Dendritic cell treated with granulocyte-macrophage colony-stimulating factor and Interleukin-4, amounts not matched to agents 40 ng/mL and 50 ng/mL, for 4 days (primary cell): ENCODE measurements around the gene SNCG.

Experiments
- H3K27ac Mint-ChIP-seq: one replicate; pipeline ENCODE4 v1.8.0; 2022; ENCODE audit warnings: mild to moderate bottlenecking, mixed read lengths
- H3K27me3 Mint-ChIP-seq: one replicate; pipeline ENCODE4 v1.8.0; 2022; ENCODE audit warnings: mild to moderate bottlenecking, mixed read lengths
- H3K36me3 Mint-ChIP-seq: one replicate; pipeline ENCODE4 v1.8.0; 2022; ENCODE audit warnings: low read depth, mixed read lengths
- H3K4me1 Mint-ChIP-seq: one replicate; pipeline ENCODE4 v1.8.0; 2022; ENCODE audit warnings: low read depth, mixed read lengths
- H3K4me3 Mint-ChIP-seq: one replicate; pipeline ENCODE4 v1.8.0; 2022; ENCODE audit warnings: mild to moderate bottlenecking, moderate library complexity, mixed read lengths
- H3K9me3 Mint-ChIP-seq: one replicate; pipeline ENCODE4 v1.8.0; 2022; ENCODE audit warnings: mixed read lengths
- intact Hi-C: fragments of 100-400 bp; cut with micrococcal nuclease; formaldehyde crosslinking; loops from one replicate; pipeline ENCODE4 v1.15.0; 2022

SNCG gene

DNA sequence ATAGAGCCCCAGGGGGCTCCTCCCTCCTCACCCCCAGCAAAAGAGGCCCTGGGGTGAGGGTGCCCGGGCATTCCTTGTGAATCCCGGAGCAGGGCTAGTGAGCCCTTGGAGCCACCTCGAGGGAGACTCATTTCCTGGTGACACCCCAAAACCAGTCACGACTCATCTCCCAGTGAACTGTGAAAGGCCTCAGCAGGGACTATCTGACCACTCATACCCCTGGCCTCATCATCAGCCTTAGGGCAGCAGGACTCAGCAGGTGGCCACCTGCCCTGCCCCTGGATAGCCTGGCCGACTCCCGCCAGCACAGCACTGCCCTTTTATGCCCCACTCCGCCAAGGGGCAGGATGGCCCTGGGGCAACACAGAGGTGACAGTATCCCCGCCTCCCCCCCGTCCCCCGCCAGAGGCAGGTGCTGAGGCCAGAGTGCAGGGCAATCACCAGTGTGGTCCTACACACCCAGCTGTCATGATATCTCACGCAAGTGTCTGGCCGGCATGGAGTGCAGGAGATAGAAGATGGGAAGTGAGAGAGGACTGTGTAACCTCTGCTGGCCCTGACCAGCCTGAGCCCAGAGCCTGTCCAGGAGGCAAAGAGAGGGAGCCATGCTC is 3.2 kb downstream of the SNCG start:
- Mint-ChIP-seq H3K27ac (no peak overlapping the region), H3K4me1 (peaks cover 54% of the 10 kb centered on the region)

DNA sequence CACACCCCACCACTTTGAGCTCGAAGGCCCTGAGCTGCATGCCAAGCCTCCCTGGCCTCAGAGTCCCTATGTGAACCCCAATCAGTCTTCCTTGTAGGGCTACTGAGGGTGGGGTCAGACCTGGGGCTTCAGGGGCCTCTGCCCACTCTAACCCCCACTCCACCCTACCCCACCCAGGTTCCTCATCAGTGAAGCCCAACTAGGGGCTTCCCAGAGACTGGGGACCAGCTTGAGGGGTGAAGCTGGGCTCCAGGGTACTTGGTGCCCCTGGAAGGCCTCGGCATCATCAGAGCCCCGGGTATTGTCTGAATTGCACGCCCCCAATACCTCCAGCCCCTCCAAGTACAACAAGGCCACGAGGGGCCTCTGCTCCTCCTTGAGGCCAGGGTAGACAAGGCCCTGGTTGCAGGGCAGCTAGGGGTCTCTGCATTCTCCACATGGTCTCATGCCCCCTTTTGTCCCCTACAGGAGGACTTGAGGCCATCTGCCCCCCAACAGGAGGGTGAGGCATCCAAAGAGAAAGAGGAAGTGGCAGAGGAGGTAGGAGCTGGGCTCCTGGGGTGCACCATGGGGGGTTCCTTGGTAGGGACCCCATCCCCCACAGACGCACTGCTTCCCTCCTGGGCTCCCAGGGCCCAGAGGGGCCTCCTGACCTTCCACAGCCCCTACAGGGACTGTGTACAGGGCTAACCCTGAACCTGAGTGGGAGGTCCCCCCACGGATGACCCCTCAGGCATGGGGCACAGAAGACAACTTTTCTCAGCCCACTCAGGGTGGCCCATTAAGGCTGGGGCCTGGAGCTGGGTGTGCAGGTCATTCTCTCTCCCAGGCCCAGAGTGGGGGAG is 4.0 kb downstream of the SNCG start:
- H3K4me3 Mint-ChIP-seq, result no peak overlapping the region
- no peak overlapping the region for H3K27ac Mint-ChIP-seq
- intact Hi-C loops, result no loop called here
- H3K4me1 Mint-ChIP-seq, result peaks cover 56% of the 10 kb centered on the region
- H3K27me3 Mint-ChIP-seq, result peaks cover 35% of the 10 kb centered on the region
- no peaks in the 10 kb centered on the region for H3K36me3 Mint-ChIP-seq
- no peaks in the 10 kb centered on the region for H3K9me3 Mint-ChIP-seq

More for the DNA sequence above, 3.2 kb downstream of the SNCG start:
- no peak overlapping the region for H3K4me3 Mint-ChIP-seq
- intact Hi-C loops, result no loop called here
- H3K27me3 Mint-ChIP-seq, result peaks cover 30% of the 10 kb centered on the region
- H3K9me3 Mint-ChIP-seq, result no peaks in the 10 kb centered on the region
- H3K36me3 Mint-ChIP-seq, result no peaks in the 10 kb centered on the region

DNA sequence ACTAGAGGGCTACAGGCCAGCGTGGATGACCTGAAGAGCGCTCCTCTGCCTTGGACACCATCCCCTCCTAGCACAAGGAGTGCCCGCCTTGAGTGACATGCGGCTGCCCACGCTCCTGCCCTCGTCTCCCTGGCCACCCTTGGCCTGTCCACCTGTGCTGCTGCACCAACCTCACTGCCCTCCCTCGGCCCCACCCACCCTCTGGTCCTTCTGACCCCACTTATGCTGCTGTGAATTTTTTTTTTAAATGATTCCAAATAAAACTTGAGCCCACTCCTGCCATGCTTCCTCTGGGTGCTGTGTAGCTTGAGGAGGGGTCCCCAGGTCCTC is 4.5 kb downstream of the SNCG start:
- no peak overlapping the region for H3K4me3 Mint-ChIP-seq
- intact Hi-C loops, result no loop called here
- no peaks in the 10 kb centered on the region for H3K36me3 Mint-ChIP-seq
- H3K9me3 Mint-ChIP-seq, result no peaks in the 10 kb centered on the region
- peaks cover 51% of the 10 kb centered on the region for H3K4me1 Mint-ChIP-seq
- peaks cover 41% of the 10 kb centered on the region for H3K27me3 Mint-ChIP-seq
- H3K27ac Mint-ChIP-seq, result no peak overlapping the region

DNA sequence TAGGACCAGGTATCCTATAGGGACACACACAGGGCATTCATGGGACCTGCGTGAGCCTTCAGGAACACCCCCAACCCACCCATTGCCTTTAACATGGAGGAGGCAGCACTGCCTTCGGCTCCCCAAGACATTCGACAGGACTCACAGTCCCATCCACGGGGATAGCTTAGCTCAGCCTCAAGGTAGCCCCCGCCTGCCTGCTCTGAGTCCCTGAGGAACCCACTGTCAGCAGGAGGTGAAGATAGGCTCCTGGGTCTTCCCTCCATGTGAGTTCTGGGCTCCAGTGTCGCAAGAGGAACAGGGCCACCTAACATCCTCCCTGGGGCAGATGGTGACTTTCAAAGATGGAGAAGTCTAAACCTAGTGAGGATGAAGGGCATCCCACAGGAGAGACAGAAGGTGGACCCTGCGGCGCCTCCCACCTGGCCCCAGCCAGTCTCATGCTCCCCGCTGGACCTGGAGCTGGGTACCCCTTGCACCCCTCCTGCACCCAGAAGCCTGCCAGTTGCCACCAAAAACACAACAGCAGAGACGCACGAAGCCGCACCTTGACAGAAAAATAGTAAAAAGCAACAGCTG is 5.0 kb downstream of the SNCG start:
- H3K36me3 Mint-ChIP-seq, result no peaks in the 10 kb centered on the region
- no peak overlapping the region for H3K27ac Mint-ChIP-seq
- H3K9me3 Mint-ChIP-seq, result no peaks in the 10 kb centered on the region
- H3K4me3 Mint-ChIP-seq, result no peak overlapping the region
- intact Hi-C loops, result no loop called here
- H3K4me1 Mint-ChIP-seq, result peaks cover 51% of the 10 kb centered on the region
- H3K27me3 Mint-ChIP-seq, result peaks cover 45% of the 10 kb centered on the region

DNA sequence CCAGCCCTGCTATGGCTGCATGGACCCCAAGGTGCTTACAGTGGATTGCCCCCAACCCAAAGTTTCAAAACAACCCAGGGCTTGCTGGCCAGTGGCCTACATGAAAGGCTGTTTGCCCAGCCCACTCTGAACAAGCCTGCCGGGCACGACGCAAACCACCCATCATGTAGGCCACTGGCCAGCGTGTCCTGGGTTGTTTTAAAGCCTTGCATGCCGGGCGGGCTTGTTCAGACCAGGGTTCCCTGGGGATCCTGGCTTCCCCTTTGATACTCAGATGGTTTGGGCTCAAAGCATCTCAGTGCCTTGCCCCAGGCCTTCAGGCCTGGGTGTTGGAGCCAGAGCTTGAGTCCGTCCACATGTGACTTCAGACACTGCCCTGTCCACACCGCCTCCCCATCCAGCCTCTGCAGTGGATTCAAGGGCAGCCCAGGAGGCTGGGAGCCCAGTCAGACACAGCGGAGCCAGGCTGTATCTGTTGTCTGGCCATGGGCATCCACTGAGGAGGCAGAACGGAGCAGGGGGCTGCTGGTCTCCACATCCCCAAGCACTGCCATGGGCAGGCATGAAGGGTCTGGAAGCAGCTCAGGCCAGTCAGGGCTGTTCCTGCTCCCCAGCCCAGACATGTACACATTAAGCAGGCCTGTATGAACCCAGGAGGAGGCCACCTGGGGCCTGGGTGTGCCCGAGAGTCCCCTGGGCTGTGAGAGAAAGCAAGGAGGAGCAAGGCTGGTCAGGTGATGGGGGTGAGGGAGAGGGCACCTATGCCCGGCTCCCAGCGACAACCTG is 5.9 kb downstream of the SNCG start:
- Mint-ChIP-seq H3K4me3 (no peak overlapping the region), H3K9me3 (no peaks in the 10 kb centered on the region), H3K4me1 (peaks cover 53% of the 10 kb centered on the region), H3K27me3 (peaks cover 49% of the 10 kb centered on the region), H3K27ac (no peak overlapping the region), H3K36me3 (no peaks in the 10 kb centered on the region)
- intact Hi-C loops, result no loop called here

DNA sequence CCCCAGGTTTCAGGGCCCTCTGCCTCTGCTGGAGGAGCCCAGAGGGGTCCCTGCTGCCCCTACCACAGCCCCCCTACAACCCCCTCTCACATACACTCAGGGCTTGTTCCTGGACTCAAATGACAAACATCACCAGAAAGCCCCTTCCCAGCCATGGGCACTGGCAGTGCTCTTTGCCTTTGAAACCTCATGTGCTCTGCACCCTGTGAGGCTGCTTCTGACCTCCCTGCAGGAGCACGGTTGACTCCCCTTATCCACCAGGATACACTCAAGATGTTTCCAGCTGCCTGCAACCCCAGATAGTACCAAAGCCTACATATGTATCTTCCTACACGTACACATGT is 6.4 kb downstream of the SNCG start:
- peaks cover 53% of the 10 kb centered on the region for H3K4me1 Mint-ChIP-seq

DNA sequence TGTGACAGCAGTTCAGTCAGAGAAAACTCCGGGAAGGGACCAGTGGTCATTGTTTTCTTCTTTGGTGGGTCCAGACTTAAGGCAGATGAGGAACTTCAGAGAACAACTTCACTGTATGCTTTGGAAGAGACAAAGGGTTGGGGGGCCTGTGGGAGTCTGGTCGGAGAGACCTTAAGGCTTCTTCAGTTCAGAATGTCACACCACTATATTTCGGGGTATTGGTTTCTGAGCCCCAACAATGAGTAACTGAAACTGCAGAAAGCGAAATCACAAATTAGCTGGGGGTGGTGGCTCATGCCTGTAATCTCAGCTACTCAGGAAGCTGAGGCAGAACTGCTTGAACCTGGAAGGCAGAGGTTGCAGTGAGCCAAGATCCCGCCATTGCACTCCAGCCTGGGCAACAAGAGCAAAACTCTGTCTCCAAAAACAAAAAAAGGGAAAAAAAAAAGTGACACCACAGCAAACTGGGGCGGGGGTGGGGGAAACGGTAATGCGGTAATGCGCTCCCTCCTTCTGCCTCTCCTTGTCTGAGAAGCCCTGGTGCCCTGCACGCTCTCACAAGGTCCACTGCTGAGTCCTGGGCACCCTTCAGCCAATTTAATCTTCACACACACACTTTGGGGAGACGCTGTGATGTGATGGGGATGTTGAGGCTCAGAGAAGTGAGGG is 7.7 kb downstream of the SNCG start:
- no peak overlapping the region for H3K4me3 Mint-ChIP-seq
- intact Hi-C loops, result no loop called here
- H3K4me1 Mint-ChIP-seq, result peaks cover 57% of the 10 kb centered on the region
- peaks cover 6% of the 10 kb centered on the region for H3K36me3 Mint-ChIP-seq
- H3K27ac Mint-ChIP-seq, result peak overlapping the region; percentile 53
- peaks cover 58% of the 10 kb centered on the region for H3K27me3 Mint-ChIP-seq
- H3K9me3 Mint-ChIP-seq, result no peaks in the 10 kb centered on the region

More for the DNA sequence above, 6.4 kb downstream of the SNCG start:
- Mint-ChIP-seq H3K4me3 (no peak overlapping the region), H3K27me3 (peaks cover 51% of the 10 kb centered on the region), H3K27ac (no peak overlapping the region), H3K36me3 (no peaks in the 10 kb centered on the region), H3K9me3 (no peaks in the 10 kb centered on the region)
- intact Hi-C loops, result no loop called here

DNA sequence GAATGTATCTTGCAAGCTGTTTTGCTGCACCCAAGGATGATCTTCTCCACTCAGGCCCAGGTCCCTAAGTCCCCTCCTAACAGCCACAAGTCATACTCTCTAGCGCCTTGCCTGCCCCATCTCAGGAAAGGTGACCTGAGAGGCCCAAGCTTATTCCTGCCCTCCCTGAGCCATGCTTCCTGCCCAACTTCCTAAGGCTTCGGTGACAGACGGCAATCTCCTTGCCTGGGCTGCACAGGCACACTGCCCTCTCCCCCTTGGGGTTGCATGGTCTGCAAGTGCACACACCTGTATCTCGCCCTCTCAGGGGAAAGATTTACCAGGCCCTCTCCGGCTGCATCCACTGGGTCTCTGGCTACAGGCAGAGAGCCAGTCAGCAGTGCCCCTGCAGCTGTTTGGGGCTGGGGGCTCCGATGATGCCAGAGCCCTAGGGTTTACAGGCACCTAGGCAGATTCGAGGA is 9.1 kb downstream of the SNCG start:
- Mint-ChIP-seq H3K36me3 (peaks cover 6% of the 10 kb centered on the region), H3K27ac (no peak overlapping the region), H3K4me3 (no peak overlapping the region), H3K27me3 (peaks cover 68% of the 10 kb centered on the region), H3K9me3 (no peaks in the 10 kb centered on the region), H3K4me1 (peaks cover 55% of the 10 kb centered on the region)
- intact Hi-C loops, result no loop called here

DNA sequence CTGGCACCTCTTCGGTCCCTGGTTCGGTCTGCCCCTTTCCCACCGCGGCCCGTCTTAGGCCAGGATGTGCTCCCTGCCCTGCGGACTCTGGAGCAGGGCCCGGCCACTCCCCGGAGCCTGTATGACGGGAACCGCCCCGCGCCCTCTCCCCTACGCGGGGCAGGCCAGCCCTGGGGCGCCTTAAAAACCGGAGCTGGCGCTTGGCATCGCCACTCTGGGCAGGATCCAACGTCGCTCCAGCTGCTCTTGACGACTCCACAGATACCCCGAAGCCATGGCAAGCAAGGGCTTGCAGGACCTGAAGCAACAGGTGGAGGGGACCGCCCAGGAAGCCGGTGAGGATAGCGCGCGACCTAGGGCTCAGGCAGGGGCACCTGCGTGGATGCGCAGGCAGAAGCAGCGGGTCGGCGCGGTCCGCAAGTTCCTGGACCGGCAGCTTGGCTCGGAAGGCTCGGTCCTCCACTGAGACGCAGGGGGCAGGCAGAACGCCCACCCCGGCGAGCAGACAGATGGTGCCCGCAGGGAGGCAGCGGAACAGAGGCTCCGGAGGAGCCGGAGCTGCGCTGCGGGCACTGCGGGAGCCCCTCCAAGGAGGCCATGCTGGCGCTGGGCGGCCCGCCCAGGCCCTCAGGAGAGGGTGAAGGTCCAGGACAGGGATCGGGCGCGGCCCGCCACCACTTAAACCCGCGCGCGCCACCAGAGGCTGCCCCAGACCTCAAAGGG is 10.0 kb downstream of the SNCG start, which contains the start of gene ADIRF:
ADIRF (plus strand) TSS at position 212 of the 723 bp plus-strand sequence; CDS start at position 275, 63 bp downstream.
- H3K36me3 Mint-ChIP-seq, result peaks cover 6% of the 10 kb centered on the region
- intact Hi-C loops, result no loop called here
- peak within 1 kb of the TSS; percentile 51 for H3K4me3 Mint-ChIP-seq
- no peak within 1 kb of the TSS for H3K27ac Mint-ChIP-seq
- H3K9me3 Mint-ChIP-seq, result no peaks in the 10 kb centered on the region
- peaks cover 77% of the 10 kb centered on the region for H3K27me3 Mint-ChIP-seq
- peaks cover 55% of the 10 kb centered on the region for H3K4me1 Mint-ChIP-seq

DNA sequence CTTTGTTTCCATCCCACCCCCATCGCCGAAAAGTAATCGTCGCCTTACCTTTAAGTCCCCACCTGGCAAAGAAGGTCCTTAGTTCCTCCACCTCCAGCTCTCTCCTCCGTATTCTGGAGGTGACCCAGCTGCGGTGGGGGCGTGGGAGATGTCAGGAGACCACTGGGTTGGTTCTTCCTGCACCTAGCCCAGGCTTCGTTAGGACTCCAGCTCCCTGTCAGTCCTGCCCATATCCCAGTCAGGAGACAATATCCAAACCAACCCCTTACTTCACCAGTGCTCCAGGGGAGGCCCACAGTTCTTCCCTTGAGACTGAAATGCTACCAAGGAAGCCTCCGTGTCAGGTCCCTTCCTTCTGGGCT is 10.6 kb downstream of the SNCG start:
- peaks cover 79% of the 10 kb centered on the region for H3K27me3 Mint-ChIP-seq
- peaks cover 6% of the 10 kb centered on the region for H3K36me3 Mint-ChIP-seq
- no peak overlapping the region for H3K4me3 Mint-ChIP-seq
- H3K27ac Mint-ChIP-seq, result no peak overlapping the region
- intact Hi-C loops, result no loop called here
- H3K9me3 Mint-ChIP-seq, result no peaks in the 10 kb centered on the region
- peaks cover 55% of the 10 kb centered on the region for H3K4me1 Mint-ChIP-seq

DNA sequence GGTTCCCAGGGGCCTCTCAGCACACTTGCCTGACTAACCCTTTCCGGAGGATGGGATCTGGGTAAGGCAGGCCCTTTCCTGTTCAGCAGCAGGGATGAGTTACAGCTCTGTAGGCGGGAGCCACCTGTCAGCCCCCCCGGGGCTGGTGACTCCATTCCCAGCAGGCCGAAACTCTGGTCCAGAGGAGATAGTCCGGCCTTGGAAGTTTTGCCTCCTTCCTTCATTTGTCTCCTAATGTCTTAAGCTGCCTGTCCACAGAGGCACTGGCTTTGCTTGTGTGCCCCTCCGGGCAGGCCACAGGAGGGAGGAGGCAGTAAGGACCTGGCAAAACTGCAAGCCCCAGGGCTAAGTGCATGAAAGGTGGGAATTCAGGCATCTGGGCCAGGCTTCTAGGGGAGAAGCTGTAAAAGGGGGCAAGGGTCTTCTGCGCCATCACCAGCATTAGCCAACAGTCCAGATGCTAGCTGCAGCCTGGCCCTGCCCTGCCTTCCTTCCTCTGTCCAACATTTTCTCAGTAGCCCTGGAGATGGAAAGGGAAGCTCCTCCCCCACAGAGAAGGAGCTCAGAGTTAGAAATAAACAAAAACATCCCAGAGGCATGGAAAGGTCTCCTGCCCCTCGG is 11.1 kb downstream of the SNCG start:
- peaks cover 55% of the 10 kb centered on the region for H3K4me1 Mint-ChIP-seq

DNA sequence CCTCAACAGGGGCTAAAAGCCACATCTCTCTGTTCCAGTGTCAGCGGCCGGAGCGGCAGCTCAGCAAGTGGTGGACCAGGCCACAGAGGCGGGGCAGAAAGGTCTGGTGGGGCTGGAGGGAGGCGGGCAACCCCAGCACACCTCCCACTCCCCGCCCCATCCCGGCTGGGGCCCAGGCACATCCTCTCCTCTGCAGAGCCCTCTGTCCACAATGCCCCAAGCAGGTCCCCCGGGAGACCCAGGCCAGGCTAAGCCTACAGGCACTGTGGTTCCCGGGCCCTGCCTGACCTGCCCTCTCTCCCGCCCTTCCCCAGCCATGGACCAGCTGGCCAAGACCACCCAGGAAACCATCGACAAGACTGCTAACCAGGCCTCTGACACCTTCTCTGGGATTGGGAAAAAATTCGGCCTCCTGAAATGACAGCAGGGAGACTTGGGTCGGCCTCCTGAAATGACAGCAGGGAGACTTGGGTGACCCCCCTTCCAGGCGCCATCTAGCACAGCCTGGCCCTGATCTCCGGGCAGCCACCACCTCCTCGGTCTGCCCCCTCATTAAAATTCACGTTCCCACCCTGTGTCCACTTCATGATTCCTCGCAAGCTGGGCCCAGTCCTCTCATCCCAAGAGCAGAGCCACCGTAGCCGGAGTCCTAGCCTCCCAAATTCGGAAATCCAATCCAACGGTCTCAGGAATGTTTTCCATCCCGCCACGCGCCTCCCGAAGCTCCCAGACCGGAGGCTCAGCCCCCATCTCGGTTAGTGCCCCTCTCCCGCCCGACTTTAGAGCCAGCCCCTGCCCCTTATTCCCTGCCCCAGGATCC is 12.0 kb downstream of the SNCG start:
- Mint-ChIP-seq H3K27me3 (peaks cover 77% of the 10 kb centered on the region), H3K4me3 (peak overlapping the region; percentile 90), H3K4me1 (peaks cover 55% of the 10 kb centered on the region), H3K9me3 (no peaks in the 10 kb centered on the region), H3K36me3 (peaks cover 6% of the 10 kb centered on the region), H3K27ac (peak overlapping the region; percentile 95)
- intact Hi-C loops, result no loop called here

More for the DNA sequence above, 11.1 kb downstream of the SNCG start:
- Mint-ChIP-seq H3K4me3 (peak overlapping the region; percentile 90), H3K27me3 (peaks cover 81% of the 10 kb centered on the region), H3K9me3 (no peaks in the 10 kb centered on the region), H3K27ac (peak overlapping the region; percentile 95), H3K36me3 (peaks cover 6% of the 10 kb centered on the region)
- intact Hi-C loops, result no loop called here
